ENCODE measurements around the gene TLCD1.

The TLCD1 gene

GRCh38 chr17:28685366-28685765, 40.7 kb downstream of the TLCD1 start:
- H3K36me3 ChIP-seq (ENCODE audit: control insufficient read depth, insufficient read depth, low read length, severe bottlenecking) = peaks cover 98% of the 10 kb centered on the region
- no peaks in the 10 kb centered on the region for H3K9me3 ChIP-seq (ENCODE audit: control insufficient read depth, low read length)
- peaks cover 13% of the 10 kb centered on the region for H3K4me1 ChIP-seq (ENCODE audit: control insufficient read depth, insufficient read depth, low read length)
- no peak for DNase-seq (ENCODE audit: low read depth)
- H3K4me3 ChIP-seq (ENCODE audit: low read length) = no peak overlapping the region
- H3K9ac ChIP-seq (ENCODE audit: low read length) = no peak overlapping the region
- H3K27me3 ChIP-seq (replicated peaks; ENCODE audit: control insufficient read depth, insufficient read depth, low read length) = no peaks in the 10 kb centered on the region

- H3K36me3 ChIP-seq (ENCODE audit: control insufficient read depth, insufficient read depth, low read length, severe bottlenecking) = peaks cover 96% of the 10 kb centered on the region
- H3K9ac ChIP-seq (ENCODE audit: low read length) = no peak overlapping the region
- H3K27me3 ChIP-seq (replicated peaks; ENCODE audit: control insufficient read depth, insufficient read depth, low read length) = no peaks in the 10 kb centered on the region
- H3K4me3 ChIP-seq (ENCODE audit: low read length) = no peak overlapping the region
- H3K4me1 ChIP-seq (ENCODE audit: control insufficient read depth, insufficient read depth, low read length) = peaks cover 13% of the 10 kb centered on the region
- peak; percentile 6 for DNase-seq (ENCODE audit: low read depth)
- no peaks in the 10 kb centered on the region for H3K9me3 ChIP-seq (ENCODE audit: control insufficient read depth, low read length)
Observed at GRCh38 chr17:28684963-28685362, 41.1 kb downstream of the TLCD1 start.

GRCh38 chr17:28682655-28683054, 43.4 kb downstream of the TLCD1 start:
- Histone ChIP-seq H3K9ac (ENCODE audit: low read length) (no peak overlapping the region), H3K27me3 (replicated peaks; ENCODE audit: control insufficient read depth, insufficient read depth, low read length) (no peaks in the 10 kb centered on the region), H3K36me3 (ENCODE audit: control insufficient read depth, insufficient read depth, low read length, severe bottlenecking) (peaks cover 95% of the 10 kb centered on the region), H3K4me3 (ENCODE audit: low read length) (no peak overlapping the region), H3K9me3 (ENCODE audit: control insufficient read depth, low read length) (no peaks in the 10 kb centered on the region), H3K4me1 (ENCODE audit: control insufficient read depth, insufficient read depth, low read length) (peaks cover 13% of the 10 kb centered on the region)
- DNase-seq (ENCODE audit: low read depth) = no peak

- Histone ChIP-seq H3K27me3 (replicated peaks; ENCODE audit: control insufficient read depth, insufficient read depth, low read length) (no peaks in the 10 kb centered on the region), H3K4me1 (ENCODE audit: control insufficient read depth, insufficient read depth, low read length) (no peaks in the 10 kb centered on the region), H3K4me3 (ENCODE audit: low read length) (no peak overlapping the region), H3K9me3 (ENCODE audit: control insufficient read depth, low read length) (no peaks in the 10 kb centered on the region), H3K36me3 (ENCODE audit: control insufficient read depth, insufficient read depth, low read length, severe bottlenecking) (peaks cover 96% of the 10 kb centered on the region), H3K9ac (ENCODE audit: low read length) (no peak overlapping the region)
- DNase-seq (ENCODE audit: low read depth) = no peak
Observed at GRCh38 chr17:28675980-28676379, 50.1 kb downstream of the TLCD1 start.

GRCh38 chr17:28675490-28675889, 50.5 kb downstream of the TLCD1 start:
- peak; percentile 11 for DNase-seq (ENCODE audit: low read depth)
- Histone ChIP-seq H3K36me3 (ENCODE audit: control insufficient read depth, insufficient read depth, low read length, severe bottlenecking) (peaks cover 94% of the 10 kb centered on the region), H3K27me3 (replicated peaks; ENCODE audit: control insufficient read depth, insufficient read depth, low read length) (no peaks in the 10 kb centered on the region), H3K9ac (ENCODE audit: low read length) (no peak overlapping the region), H3K4me1 (ENCODE audit: control insufficient read depth, insufficient read depth, low read length) (no peaks in the 10 kb centered on the region), H3K9me3 (ENCODE audit: control insufficient read depth, low read length) (no peaks in the 10 kb centered on the region), H3K4me3 (ENCODE audit: low read length) (no peak overlapping the region)

Measured in adipocyte (in vitro differentiated cells).